Measurements from ENCODE around the gene RAP2C.
"Not testable (repeated sequence)": the region's sequence is repeated elsewhere in the genome, so short reads cannot be mapped to it uniquely, and the experiment has no call there.

Gene RAP2C

DNA sequence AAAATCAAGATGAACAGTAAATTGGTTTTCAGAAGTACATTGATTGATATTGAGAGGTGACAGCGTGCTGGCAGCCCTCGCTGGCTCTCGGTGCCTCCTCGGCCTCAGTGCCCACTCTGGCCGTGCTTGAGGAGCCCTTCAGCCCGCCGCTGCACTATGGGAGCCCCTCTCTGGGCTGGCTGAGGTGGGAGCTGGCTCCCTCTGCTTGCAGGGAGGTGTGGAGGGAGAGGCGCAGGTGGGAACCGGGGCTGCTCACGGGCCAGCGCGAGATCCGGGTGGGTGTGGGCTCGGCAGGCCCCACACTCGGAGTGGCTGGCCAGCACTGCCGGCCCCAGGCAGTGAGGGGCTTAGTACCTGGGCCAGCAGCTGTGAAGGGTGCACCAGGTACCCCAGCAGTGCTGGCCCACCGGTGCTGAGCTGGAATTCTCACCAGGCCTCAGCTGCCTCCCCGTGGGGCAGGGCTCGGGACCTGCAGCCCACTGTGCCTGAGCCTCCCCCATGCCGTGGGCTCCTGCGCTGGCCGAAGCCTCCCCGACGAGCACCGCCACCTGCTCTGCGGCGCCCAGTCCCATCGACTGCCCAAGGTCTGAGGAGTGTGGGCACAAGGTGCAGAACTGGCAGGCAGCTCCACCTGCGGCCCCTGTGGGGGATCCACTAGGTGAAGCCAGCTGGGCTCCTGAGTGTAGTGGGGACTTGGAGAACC lies 25.2 kb downstream of the RAP2C start:
- no peak for DNase-seq

DNA sequence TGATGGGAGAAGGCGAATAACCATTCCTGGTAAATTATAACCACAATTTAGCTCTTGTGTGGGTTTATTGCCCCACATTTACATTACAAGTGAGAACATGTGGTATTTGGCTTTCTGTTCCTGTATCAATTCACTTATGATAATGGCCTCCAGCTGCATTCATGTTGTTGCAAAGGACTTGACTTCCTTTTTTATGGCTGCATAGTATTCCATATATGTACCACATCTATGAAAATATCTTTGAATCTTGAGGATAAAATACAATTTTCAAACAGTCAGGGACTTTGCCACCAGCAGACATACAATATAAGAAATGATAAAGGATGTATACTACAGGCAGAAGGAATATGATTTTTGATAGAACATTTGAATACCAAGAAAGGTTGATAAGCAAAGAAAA lies 27.3 kb downstream of the RAP2C start:
- no peak for DNase-seq

DNA sequence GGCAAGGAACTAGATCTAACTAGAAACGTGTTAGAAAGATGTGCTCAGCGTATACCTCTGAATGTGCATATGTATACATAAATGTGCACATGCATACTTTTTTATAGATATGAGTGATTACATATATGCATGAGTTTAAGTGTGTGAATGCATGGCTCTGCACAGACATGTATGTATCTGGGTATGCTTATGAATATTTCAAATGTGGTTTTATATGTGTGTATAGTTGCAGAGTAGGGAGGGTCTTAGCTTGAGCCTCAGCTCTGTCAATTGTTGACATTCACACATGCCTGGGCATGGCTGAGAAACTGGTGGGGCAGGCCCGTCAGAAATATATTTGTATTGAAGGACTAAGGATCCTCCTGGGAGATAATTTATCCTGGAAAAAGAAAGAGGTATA lies 31.1 kb downstream of the RAP2C start:
- no peak for DNase-seq

DNA sequence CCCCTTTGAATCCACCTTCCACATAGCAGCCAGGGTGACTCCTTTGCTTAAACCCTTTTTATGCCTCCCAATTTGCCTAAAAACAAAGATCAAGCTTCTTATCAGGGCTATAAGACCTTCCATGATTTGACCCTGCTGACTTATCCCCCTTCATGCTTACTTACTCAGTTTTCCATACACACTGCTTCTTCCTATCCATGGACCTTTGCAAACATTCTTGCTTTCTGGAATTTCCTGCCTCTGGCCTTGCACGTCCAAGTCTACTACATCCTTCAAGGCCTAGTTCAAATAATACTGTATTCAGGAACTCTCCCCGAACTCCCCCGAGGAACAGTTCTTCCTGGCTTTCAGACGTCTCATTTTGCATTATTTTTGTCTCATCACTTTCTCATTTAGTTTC lies 31.8 kb downstream of the RAP2C start:
- no peak for DNase-seq

DNA sequence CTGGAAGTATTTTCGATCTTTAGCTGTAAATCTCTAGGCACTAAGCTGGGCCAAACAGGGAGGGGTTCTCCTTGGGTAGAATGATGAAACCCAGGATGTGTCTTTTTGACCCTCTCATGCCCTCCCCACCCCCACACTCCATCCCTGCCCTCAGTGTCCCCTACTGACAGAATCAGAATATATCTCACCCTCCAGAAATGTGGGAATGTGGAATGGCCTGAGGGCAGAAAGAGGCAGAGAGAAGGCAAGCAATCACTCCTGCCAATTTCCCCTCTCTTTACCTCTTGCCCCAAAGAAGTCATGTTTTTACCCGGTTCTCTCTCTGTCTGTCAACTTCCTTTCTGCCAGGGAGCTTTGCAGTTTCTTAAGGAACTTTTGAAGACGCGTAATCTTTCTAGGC lies 34.4 kb downstream of the RAP2C start:
- no peak for DNase-seq

DNA sequence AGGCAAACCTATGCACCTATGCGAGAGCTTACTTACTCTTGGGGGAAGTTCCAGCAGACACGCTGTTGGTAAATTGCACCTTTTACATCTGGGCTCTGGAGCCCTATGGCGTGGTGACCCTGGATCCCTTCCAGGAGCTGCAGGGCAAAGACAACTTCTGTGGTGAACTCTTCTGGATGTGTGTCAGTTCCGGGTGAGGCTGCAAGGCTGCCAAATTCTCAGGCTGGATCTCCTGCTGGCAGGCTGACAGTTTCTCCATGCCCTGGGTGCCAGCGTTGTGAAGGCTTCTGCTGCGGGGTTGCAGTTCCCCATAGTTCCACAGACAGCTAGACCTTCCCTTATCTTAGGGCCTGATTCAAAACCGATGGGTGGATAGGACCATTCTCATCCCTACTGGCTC lies 37.9 kb downstream of the RAP2C start:
- DNase-seq, result no peak

DNA sequence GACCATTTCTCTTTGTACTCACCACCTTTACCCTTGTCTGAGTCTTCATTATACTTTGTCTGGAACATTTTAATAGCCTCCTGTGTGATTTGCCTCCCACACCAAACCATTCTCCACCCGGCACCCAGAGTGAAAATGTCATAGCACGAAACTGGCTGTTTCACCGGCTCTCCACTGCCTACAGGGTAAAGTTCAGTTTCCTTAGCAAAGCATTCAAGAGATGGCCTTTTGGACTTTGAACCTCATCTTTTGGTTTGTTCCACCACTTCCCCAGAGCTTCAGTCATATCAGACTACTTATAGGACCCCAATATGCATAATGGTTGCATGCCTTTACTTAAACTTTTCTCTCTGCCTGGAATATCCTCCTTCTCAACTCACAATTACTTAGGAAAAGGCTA lies 38.3 kb downstream of the RAP2C start:
- DNase-seq, result no peak

DNA sequence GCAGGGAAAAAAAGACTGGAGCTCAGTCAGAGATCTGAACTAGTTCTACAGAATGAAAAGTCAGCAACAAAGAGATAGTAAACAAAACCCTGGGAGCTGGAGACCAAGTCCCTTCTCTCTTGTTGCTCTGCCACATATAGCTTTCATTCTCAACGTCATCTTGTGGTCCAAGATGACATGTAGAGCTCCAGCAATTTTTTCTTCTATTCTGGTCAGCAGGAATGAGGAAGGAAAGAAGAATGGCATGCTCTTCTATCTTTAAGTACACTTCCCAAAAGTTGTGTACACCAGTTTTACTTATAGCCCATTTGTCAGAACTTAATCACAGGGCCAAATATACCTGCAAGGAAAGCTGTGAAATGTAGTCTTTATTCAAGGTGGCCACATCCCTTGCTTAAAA lies 45.6 kb downstream of the RAP2C start:
- no peak for DNase-seq

DNA sequence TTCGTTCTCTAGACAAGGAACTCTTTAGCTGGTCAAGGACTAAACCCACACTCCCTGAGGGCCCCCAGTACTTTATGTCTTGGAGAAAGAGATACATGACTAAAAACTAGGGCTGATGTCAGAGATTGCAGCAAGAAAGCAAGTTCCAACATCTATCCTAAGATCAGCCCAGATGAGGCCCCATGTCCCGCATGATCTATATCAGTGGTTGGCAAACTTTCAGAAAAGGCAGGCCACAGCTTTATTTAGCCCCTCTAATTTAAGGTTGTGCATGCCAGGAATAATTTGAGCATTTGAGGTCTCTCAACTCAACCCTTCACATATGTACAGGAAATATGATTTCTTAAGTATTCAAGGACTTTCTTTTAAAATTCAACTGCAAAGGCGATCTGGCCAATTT lies 47.4 kb downstream of the RAP2C start:
- no peak for DNase-seq

DNA sequence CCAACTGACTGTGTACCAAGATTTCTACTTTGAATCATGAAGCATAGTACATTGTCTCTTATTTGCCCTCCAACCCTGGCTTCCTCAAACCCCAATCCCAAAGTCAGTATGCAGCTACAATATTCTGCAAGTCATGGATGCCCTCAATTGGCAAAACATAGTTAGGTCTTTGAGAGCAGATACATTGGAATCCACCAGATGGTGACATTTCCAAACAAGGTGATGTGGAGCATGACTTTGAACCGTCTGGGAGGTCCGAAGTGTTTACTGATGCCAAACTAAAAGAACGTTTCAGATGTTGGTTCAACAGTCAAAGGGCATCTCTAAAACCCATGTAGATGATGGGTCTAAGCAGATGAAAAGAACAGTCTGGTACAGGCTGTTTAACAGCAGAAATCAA lies 47.8 kb downstream of the RAP2C start:
- no peak for DNase-seq

DNA sequence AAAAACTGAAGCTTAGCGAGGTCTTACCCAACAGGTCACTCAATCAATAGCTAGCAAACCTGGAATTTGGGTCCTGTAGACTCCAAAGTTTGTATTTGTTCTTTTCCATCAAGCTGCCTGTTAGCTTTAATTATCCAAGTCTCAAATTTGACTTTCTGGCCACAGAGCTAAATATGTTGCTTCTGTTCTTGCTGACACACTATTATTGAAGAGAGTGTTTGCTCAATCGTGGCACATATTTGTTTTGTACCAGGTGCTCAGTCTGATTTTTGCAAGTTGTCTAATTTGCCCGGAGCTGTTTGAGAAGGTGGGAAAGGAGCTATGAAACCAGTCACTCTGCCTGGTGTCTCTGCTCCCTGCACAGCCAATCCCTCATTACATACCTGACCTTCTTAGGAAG lies 49.7 kb downstream of the RAP2C start:
- DNase-seq, result no peak

DNA sequence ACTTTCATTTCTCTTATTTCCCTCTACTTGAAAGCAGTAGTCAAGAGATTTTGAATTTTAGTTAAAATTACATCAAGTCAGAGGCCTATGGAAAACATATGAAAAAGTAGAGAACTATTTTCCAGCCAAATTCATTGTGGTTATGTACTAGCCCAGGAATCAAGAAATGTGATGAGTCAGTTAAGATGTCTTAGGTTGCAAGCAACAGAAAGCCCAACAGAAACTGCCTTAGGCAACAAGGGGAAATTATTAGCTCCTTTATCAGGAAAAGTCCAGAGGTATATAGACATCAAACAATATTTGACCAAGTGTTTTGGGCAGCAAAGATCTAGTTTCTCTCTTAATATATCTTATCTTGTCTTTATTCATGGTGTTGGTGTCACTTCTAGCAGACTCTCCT lies 53.6 kb downstream of the RAP2C start:
- DNase-seq, result no peak

DNA sequence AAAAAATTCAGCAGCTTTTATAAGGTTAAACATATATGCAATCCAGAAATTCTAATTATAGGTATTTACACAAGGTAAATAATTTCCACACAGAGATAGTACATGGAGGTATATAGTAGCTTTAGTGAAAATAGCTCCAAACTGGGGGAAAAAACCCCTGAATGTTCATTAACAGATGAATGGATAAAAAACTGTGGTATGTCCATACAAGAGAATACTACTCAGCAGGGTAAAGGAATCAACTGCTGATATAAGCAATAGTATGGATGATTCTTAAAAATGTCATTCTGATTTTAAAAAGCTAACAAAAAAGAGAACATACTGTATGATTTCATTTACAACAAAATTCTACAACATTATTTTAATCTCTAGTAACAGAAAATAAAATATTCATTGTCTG lies 54.2 kb downstream of the RAP2C start:
- DNase-seq, result no peak

DNA sequence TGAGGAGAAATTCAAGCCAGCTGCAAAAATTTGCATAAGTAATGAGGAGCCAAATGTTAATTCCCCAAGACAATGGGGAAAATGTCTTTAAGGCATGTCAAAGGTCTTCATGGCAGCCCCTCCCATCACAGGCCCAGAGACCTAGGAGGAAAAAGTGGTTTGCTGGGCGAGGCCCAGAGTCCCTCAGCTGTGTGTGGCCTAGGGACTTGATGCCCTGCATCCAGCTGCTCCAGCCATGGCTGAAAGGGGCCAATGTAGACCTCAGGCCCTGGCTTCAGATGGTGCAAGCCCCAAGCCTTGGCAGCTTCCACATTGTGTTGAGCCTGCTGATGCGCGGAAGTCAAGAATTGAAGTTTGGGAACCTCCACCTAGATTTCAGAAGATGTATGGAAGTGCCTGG lies 56.2 kb downstream of the RAP2C start:
- not testable (repeated sequence) for DNase-seq

DNA sequence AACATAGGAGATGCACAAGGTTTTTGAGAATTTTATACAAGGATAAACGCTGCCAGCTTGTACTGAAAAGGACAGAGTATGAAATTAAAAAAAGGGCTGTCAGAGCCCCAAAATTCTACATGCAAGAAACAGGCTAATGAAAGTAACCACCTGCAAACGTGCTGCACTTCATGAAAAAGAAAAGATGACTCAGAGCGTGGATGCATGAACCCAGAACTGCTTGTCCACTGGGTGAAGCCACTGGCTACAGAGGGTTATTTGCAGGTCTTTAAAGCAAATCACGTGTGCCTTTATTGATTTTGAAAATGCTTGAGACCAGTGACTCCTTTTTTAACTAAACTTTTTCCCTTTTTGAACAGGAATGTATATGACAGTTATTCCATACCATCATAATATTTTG lies 66.1 kb downstream of the RAP2C start:
- DNase-seq, result no peak
